Medulla oblongata (tissue), 1 donor: ENCODE measurements around the gene MPZ.
"Not testable (repeated sequence)": the region's sequence is repeated elsewhere in the genome, so short reads cannot be mapped to it uniquely, and the experiment has no call there.

ENCODE experiments used
- DNase-seq: peaks from one replicate; pipeline ENCODE4 v3.0.0-alpha.2; 2015; ENCODE audit errors: extremely low spot score

Gene MPZ

DNA sequence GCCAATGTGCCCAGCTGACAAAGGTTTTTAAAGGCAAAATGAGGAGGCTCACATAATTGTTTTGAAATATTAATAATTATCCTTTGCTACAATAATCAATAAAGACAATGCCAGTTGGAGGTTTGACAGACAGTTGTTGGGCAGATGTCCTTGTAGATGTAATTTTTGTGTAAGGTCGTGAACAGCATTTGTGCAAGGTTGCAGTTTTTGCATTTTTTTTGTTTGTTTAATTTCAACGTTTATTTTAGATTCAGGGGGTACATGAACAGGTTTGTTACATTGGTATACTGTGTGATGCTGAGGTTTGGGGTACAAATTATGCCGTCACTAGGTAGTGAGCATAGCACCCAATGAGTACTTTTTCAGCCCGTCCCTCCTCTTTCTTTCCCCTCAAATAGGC lies 9.3 kb downstream of the MPZ start:
- no peak for DNase-seq

GRCh38 chr1:161299347-161299746 lies 10.4 kb downstream of the MPZ start:
- DNase-seq, result no peak

DNA sequence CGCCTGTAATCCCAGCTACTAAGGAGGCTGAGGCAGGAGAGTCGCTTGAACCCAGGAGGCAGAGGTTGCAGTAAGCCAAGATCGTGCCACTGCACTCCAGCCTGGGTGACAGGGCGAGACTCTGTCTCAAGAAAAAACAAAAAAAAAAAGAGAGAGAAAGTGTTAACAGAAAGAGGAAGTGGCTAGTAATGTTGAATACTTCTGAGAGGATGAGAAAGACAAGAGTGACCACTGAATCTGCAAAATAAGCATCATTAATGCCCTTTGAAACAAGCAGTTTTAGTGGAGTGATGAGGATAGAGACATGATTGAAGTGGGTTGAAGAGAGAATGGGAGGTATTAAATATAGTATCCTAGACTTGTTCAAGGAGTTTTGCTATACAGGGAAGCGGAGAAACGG lies 11.7 kb downstream of the MPZ start:
- DNase-seq, result no peak

DNA sequence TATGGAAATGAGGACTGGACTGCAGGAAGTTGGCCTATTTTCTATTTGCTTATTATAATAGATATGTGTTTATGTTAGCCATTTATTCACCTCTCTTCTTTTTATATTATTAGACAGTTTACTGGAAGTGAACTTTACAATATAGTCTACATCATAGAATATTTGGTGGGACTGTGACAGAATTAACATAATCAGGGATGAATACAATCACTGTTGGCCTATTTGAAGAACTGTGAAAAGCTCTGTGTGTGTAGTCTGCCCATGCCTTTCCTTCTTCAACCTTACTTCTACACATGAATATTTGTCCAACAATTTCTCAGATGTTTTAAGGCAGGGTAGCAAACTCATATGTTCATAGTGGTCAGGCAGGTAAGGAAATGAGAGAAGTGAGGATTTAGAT lies 12.4 kb downstream of the MPZ start:
- no peak for DNase-seq

GRCh38 chr1:161290779-161291178 lies 19.0 kb downstream of the MPZ start:
- DNase-seq, result no peak

GRCh38 chr1:161287482-161288054 lies 22.2 kb downstream of the MPZ start:
- DNase-seq, result no peak

DNA sequence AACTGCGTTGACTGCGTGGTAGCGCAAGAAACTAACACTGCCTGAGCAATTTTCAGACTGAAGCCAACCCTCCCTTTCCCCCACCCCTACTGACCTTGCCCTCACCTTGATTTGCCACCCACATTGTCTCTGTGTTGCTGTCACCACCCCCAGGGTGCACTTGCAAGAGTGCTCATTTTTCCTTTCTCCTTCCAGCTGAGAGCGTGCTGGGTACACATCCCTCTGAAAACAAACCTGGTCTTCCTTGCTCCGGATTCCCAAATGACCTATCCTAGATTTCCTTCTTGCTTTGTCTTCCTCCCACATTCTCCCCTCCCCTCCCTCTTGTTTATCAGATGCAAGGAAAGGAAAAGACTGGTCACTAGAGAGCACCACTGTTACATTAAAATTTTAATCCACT lies 24.2 kb downstream of the MPZ start:
- DNase-seq, result no peak

DNA sequence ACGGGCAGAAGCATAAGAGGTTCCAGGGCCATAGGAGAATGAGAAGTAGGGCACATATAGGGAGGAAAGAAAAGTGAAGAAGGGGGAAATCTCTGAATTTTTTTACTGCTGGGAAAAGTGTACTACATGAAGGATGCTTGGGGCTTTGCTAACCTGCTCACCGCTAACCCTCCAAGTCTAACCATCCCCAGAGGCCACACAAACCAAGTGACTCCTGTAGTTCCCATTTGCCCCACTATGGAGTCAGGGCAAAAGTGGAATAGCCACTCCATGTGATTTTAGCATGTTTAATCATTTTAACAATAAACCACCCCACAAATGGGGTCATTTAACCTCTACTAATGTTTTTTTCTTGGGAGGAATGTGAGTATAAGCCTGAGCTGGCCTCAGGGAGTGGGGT lies 24.7 kb downstream of the MPZ start:
- no peak for DNase-seq

- DNase-seq, result no peak
Measured at GRCh38 chr1:161282991-161283390, 26.8 kb downstream of the MPZ start.

- DNase-seq, result no peak
Measured at GRCh38 chr1:161274874-161275273, 34.9 kb downstream of the MPZ start.

- DNase-seq, result no peak
Measured at GRCh38 chr1:161273402-161273801, 36.4 kb downstream of the MPZ start.

DNA sequence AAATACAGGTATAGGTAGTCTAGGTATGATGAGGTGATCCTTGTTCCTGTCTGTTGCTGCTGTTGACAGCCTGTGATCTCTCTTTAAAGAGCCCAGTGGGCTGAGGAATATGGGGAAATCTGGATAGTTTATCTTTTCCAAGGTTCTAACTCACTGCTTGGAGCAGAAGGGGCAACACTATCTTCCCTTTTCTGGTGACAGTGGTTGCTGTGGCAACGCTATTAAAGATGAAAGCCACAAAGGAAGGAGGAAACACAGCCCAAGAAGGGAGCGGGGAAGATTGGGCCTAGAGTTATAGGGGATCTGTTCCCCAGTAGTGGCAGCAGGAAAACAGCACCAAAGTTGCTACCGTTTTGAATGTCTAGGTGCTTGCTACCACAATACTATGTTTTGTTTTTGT lies 42.4 kb downstream of the MPZ start:
- DNase-seq, result peak; percentile 37

DNA sequence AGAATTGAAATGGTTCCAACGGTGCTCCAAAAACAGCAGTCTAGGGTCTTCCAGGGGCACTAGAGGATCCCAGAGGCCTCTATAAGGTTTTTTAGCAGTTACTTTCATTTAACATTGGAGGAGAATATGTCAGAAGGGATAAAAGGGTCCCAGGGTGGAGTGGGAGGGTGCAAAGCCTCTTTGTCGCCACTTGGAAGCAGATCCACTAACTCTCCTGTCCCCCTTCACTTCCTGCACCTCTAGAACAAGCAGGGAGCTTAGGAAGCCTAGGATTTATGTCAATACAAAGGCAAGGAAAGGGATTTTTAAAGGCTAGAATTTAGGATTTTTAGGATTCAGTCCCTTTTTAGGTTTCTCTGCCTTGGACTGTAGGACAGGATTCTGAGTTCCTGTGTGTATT lies 42.9 kb downstream of the MPZ start:
- DNase-seq, result no peak

DNA sequence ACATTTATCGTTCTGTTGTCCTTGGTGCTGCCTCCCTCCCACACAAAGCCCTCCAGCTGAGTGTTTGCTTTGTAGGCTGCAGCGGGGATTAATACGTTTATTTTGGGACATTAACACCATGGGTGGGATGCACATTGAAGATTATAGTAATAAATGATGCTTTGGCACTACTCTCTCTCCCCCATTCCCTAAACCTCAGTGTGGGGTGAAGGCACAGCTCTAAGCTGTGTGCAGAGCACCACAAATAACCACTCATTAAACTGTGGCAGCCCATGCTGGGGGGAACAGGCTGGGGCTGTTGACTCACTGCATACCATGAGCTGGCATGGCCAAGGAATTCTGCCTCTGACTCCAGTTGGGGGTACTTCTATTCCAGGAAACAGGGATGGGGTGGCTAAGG lies 43.6 kb downstream of the MPZ start:
- DNase-seq, result no peak

- DNase-seq, result no peak
Measured at GRCh38 chr1:161265305-161265704, 44.5 kb downstream of the MPZ start.

GRCh38 chr1:161261261-161262235 lies 48.2 kb downstream of the MPZ start:
- DNase-seq, result no peak

DNA sequence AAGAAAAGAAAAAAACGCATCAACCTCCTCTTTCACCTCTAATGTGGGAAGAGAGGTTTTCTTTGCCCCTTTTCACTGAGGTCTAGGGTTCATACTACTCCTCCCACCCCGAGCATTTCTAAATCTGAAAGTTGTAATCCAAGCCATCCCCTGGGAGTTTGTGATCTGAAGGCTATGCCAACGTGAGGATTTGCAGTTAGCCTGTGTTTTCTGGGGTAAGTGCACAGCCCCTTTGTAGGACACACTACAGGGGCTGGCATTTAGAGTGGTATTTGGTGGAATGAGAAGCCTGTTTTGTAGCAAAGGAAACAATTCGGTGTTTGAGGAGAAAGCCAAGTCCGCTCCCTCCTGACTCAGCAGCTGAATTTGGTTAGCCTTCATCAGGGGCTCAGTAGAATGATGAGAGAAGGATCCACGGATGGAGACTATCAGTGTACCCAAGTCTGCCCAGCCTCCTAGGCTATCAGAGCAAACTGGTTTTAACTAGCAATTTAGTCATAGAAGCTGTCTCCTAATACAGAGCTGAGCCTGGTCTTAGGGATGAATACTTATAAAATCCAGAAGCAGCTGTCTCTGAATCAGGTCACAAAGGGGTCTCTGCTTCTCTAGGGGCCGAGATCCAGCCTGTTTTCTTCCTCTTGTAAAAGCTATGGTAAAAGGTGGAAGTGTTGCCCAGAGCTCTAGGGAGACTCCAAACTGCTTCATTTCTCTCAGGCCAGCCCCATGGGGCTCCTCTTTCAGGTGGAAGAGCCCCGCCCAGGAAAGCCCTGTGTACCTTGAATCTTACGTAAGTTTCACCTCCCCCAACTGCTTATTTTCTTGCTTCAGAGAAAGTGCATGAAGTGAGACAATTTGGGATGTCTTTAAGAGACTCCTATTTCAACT lies 49.1 kb downstream of the MPZ start:
- no peak for DNase-seq

DNA sequence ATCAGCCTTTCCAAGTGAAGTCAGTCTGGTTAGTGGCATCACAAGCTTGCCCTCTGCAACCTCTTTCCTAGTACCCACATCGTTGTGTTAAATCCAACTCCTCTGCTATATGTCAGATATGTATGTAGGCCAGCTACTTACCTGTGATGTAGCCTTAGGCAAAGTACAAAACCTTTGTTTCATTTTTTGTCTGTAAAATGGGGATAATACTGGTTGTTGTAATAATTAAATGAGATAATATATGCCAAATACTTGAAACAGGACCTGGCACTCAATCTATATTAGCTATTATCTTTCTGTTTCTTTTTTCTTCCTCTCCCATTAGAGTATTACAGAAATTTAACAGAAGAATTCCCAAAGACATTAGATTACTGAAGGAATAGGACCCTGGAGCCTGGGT lies 50.0 kb downstream of the MPZ start:
- no peak for DNase-seq

GRCh38 chr1:161259345-161259702 lies 50.4 kb downstream of the MPZ start:
- no peak for DNase-seq

DNA sequence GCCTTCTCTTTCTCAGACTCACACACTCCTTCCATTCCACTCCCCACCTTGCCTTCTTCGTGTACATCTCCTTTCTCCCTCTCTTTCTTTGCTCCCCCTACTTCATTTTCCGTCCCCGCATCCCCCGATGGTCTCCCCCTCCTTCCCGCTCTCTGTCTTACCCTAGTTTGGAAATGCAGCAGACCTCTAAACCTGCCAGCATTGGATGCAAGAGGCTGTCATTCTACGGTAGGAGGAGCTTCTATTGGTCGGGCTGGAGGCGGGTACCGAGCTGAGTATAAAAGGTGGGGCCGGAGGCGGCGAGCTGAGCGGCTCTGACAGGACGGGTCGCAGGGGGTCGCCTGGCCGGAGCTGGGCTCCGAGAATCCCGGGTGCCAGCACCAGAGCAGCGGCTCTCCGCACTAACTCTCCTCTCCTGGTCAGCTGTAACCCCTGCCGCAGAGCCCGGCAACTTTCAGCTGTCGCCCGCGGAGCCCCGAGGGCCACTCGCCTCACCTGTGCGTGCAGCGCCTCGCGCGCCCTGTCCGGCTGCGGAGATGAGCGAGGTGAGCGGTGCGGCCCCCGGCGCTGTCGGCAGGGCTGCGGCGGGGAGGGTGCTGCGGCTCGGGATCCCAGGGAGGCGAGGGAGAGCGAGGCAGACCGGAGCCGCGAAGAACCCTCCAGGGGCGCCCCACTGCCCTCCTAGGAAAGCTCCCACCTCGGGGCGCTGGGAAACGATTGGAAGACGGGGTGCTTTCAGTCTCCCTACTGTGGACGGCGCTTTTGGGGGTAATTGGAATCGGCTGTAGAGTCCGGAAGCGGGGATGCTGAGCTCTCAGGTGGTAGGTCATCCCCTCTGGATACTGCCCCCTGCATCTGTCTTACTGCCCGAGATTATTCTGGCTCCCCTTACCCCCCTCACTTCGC lies 51.1 kb downstream of the MPZ start, which contains the start of gene PCP4L1:
Gene PCP4L1, plus strand, starts transcription at position 307 of the 906 bp plus-strand sequence. Its CDS starts 230 bp downstream, at position 537.
- peak; percentile 72 for DNase-seq

DNA sequence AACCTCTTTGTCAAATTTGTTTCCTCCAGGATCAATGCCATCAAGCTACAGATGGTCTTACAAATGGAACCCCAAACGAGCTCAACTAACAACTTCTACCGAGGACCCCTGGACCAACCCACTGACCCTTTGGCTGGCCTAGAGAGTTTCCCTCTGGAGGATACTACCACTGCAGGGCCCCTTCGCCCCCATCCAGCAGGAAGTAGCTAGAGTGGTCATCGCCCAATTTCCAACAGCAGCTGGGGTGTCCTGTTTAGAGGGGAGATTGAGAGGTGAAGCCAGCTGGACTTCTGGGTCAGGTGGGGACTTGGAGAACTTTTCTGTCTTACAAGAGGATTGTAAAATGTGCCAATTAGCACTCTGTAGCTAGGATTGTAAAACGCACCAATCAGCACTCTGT lies 52.7 kb downstream of the MPZ start:
- DNase-seq, result not testable (repeated sequence)
